Esophagus muscularis mucosa (tissue), 4 donors: ENCODE measurements around the gene CDKN2A.

ENCODE experiments used
- CTCF ChIP-seq, 3 experiments: fragments of 200-600 bp in 2 of 3; fragments of 450-650 bp in 1 of 3; sonication (generic) in 2 of 3; IDR thresholded peaks; one replicate each; pipeline ENCODE4 v1.5.1; 2017 to 2019; ENCODE audit warnings: antibody characterized with exemption in 3 of 3, mild to moderate bottlenecking in 2 of 3, moderate library complexity in 1 of 3
- EP300 ChIP-seq: sonication (generic); formaldehyde crosslinking; IDR thresholded peaks from one replicate; pipeline ENCODE4 v1.6.1; 2017; ENCODE audit warnings: antibody characterized with exemption
- POLR2A ChIP-seq: fragments of 450-650 bp; IDR thresholded peaks from one replicate; pipeline ENCODE4 v1.6.1; 2017; ENCODE audit warnings: antibody characterized with exemption, moderate library complexity, mild to moderate bottlenecking, low read depth
- POLR2AphosphoS5 ChIP-seq, 2 donors: sonication (generic); formaldehyde crosslinking; IDR thresholded peaks; one replicate each; pipeline ENCODE4 v1.6.1; 2017; ENCODE audit warnings: antibody characterized with exemption in 2 of 2

- TF ChIP-seq CTCF (IDR thresholded peaks at IDR 0.05) (no peak), POLR2AphosphoS5 (IDR thresholded peaks at IDR 0.05) (no peak), POLR2A (no peak), EP300 (no peak)
Measured at GRCh38 chr9:22026696-22027095, 32.5 kb upstream of the CDKN2A start.
